PC-9 (cell line): ENCODE results near the gene KCNN3. TPM values are rescaled to one million over a fixed set of nuclear protein-coding genes. Genes with fewer than 3 reads are reported as not detected.

Experiments
- BruUV-seq: library from RNA; stranded (reverse); fragments of 400-500 nt; replicated peaks from 2 replicates; lab custom pipeline; 2021; lab: Mats Ljungman, UMichigan
- CTCF ChIA-PET: fragments of 300-600 bp; sonication (Branson Sonifier 250); formaldehyde crosslinking; loops from one replicate; lab custom pipeline; 2022; ENCODE audit warnings: antibody characterized with exemption; lab: Charles Lee
- POLR2A ChIA-PET: fragments of 300-600 bp; sonication (Branson Sonifier 250); formaldehyde crosslinking; loops from one replicate; lab custom pipeline; 2022; ENCODE audit warnings: antibody characterized with exemption; ENCODE audit not compliant: unreplicated experiment; lab: Charles Lee
- DNase-seq, 2 experiments: peaks; one replicate each; pipeline versions ENCODE4 v3.0.0 to v3.0.0-alpha.2; 2015 to 2022; ENCODE audit warnings: mixed read lengths in 1 of 2
- H2AFZ ChIP-seq: fragments of 200-600 bp; sonication (generic); 2 replicates; pipeline ENCODE4 v1.8.1; 2017; ENCODE audit warnings: antibody characterized with exemption
- H3F3A ChIP-seq: fragments of 200-600 bp; sonication (generic); 2 replicates; pipeline ENCODE4 v1.8.1; 2017; ENCODE audit warnings: antibody characterized with exemption, mild to moderate bottlenecking, low read depth; ENCODE audit not compliant: insufficient read depth
- H3K27ac ChIP-seq: fragments of 200-600 bp; sonication (generic); 2 replicates; pipeline ENCODE4 v1.6.1; 2016; ENCODE audit warnings: mixed run types
- H3K27me3 ChIP-seq: fragments of 200-600 bp; sonication (generic); 2 replicates; pipeline ENCODE4 v1.6.1; 2016; ENCODE audit warnings: low read depth, mixed run types; ENCODE audit not compliant: insufficient read depth
- H3K36me3 ChIP-seq: fragments of 200-600 bp; sonication (generic); 2 replicates; pipeline ENCODE4 v1.6.1; 2016; ENCODE audit warnings: low read depth, mixed run types
- H3K4me1 ChIP-seq: fragments of 200-600 bp; sonication (generic); replicated peaks from 2 replicates; pipeline ENCODE4 v1.6.1; 2016; ENCODE audit warnings: mixed run types; ENCODE audit not compliant: insufficient read depth
- H3K4me2 ChIP-seq: fragments of 200-600 bp; sonication (generic); 2 replicates; pipeline ENCODE4 v1.6.1; 2017; ENCODE audit warnings: mixed run types
- H3K4me3 ChIP-seq: fragments of 200-600 bp; sonication (generic); 2 replicates; pipeline ENCODE4 v1.6.1; 2016; ENCODE audit warnings: mixed run types
- H3K79me2 ChIP-seq: fragments of 200-600 bp; sonication (generic); 2 replicates; pipeline ENCODE4 v1.6.1; 2017; ENCODE audit warnings: low read depth, mixed run types
- H3K9me2 ChIP-seq: fragments of 200-600 bp; sonication (generic); 2 replicates; pipeline ENCODE4 v1.8.1; 2017; ENCODE audit warnings: mild to moderate bottlenecking; ENCODE audit not compliant: insufficient read depth
- H3K9me3 ChIP-seq: fragments of 200-600 bp; sonication (generic); 2 replicates; pipeline ENCODE4 v1.8.1; 2016; ENCODE audit warnings: low read depth; ENCODE audit not compliant: insufficient read depth
- H4K20me1 ChIP-seq: fragments of 200-600 bp; sonication (generic); 2 replicates; pipeline ENCODE4 v1.8.1; 2017; ENCODE audit not compliant: insufficient read depth
- EZH2 ChIP-seq: fragments of 200-600 bp; sonication (generic); IDR thresholded peaks from 2 replicates; pipeline ENCODE4 v1.8.0; 2017; ENCODE audit warnings: antibody characterized with exemption, low read depth
- intact Hi-C: fragments of 100-400 bp; cut with micrococcal nuclease; formaldehyde crosslinking; loops from one replicate; pipeline ENCODE4 v1.10.0; 2022; ENCODE audit not compliant: unreplicated experiment
- total RNA-seq: library from RNA; stranded (reverse); gene quantifications from 2 replicates; pipeline ENCODE4 v1.2.3, GENCODE V29; 2021
- TF ChIP-seq, protein P1 (sequence below): fragments of 200-600 bp; sonication (generic); conservative IDR thresholded peaks from 2 replicates; pipeline ENCODE4 v1.6.1; 2017; ENCODE audit warnings: mixed run types, antibody characterized with exemption, mild to moderate bottlenecking, moderate library complexity

Gene KCNN3
- total RNA-seq, 1 experiment from 2014 or later, result 1.1 TPM

DNA sequence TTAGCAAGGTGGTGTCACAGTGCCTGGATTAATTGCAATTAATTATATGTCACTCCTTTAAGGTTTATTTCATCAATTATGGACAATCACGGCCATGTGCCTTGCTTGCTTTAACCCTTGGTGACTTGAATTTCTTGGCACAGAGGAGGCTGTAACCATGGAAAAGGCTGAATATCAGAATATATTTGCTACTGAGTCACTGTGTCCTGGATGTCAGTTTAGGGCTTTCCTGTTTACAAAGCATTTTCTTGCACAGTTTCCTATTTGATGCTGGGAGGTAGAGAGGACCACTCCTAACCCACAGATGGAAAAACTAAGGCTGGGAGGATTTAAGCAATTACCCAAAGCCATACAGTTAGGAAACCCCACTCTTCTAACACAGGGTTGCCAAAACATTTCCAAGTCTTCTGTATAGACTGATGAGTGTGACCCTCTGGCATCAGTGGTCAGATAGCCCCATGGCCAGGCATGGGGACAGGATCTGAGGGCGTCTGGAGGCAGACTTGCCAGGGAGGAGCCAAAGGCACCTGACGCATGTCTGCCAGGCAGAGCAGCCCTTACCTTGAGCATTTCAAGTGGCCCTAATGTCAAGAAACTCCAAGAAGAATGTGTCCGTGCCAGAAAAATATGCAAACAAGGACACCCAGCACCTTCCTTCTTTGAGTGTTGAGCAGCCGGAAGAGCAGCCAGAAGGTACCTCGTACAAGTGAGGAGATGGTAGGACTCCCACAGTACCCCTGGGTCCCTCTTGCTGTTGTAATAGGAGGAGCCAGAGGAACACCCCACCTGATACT lies 34.4 kb downstream of the KCNN3 start:
- TF ChIP-seq, protein P1, sequence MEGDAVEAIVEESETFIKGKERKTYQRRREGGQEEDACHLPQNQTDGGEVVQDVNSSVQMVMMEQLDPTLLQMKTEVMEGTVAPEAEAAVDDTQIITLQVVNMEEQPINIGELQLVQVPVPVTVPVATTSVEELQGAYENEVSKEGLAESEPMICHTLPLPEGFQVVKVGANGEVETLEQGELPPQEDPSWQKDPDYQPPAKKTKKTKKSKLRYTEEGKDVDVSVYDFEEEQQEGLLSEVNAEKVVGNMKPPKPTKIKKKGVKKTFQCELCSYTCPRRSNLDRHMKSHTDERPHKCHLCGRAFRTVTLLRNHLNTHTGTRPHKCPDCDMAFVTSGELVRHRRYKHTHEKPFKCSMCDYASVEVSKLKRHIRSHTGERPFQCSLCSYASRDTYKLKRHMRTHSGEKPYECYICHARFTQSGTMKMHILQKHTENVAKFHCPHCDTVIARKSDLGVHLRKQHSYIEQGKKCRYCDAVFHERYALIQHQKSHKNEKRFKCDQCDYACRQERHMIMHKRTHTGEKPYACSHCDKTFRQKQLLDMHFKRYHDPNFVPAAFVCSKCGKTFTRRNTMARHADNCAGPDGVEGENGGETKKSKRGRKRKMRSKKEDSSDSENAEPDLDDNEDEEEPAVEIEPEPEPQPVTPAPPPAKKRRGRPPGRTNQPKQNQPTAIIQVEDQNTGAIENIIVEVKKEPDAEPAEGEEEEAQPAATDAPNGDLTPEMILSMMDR, result no peak
- no peak for TF ChIP-seq EZH2
- H3F3A ChIP-seq, result no peaks in the 10 kb centered on the region
- no peaks in the 10 kb centered on the region for H3K79me2 ChIP-seq
- ChIA-PET CTCF (no interaction called here), POLR2A (no interaction called here)
- H3K4me2 ChIP-seq, result no peak overlapping the region
- no peaks in the 10 kb centered on the region for H3K4me1 ChIP-seq
- H3K27me3 ChIP-seq, result peaks cover 91% of the 10 kb centered on the region
- no peak for DNase-seq
- no peak overlapping the region for H3K27ac ChIP-seq
- intact Hi-C loops, result no loop called here
- H3K36me3 ChIP-seq, result no peaks in the 10 kb centered on the region
- BruUV-seq, result no TSS peak
- no peak overlapping the region for H2AFZ ChIP-seq
- no peaks in the 10 kb centered on the region for H3K9me3 ChIP-seq
- no peaks in the 10 kb centered on the region for H4K20me1 ChIP-seq
- no peak overlapping the region for H3K4me3 ChIP-seq
- H3K9me2 ChIP-seq, result no peaks in the 10 kb centered on the region

DNA sequence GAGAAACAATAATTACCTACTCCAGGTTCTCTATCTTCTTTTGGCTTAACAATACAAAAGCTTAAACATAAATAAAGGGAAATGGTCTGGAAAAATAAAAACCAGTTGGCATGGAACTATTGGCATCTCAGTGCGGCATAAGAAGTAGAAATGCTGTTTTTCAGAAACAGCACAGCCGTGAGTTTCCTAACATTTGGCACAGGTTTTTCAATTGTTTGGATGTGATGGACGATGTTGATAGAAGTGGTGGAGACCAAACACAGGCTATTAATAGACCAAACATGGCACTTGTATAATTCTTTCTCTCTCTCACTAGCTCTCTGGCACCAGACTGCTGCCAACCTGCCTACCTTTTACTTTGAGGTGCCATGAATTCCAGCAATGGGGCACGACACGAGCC lies 36.2 kb downstream of the KCNN3 start:
- DNase-seq, result no peak
- H3K36me3 ChIP-seq, result no peaks in the 10 kb centered on the region
- H3K4me2 ChIP-seq, result no peak overlapping the region
- no peak for TF ChIP-seq EZH2
- TF ChIP-seq, protein P1, result no peak
- H3K27me3 ChIP-seq, result peaks cover 100% of the 10 kb centered on the region
- no peaks in the 10 kb centered on the region for H3K4me1 ChIP-seq
- POLR2A ChIA-PET, result no interaction called here
- H3K27ac ChIP-seq, result no peak overlapping the region
- no peak overlapping the region for H3K4me3 ChIP-seq
- no TSS peak for BruUV-seq
- H3K79me2 ChIP-seq, result no peaks in the 10 kb centered on the region
- H2AFZ ChIP-seq, result no peak overlapping the region
- CTCF ChIA-PET, result no interaction called here
- H3K9me2 ChIP-seq, result no peaks in the 10 kb centered on the region
- no peaks in the 10 kb centered on the region for H3K9me3 ChIP-seq
- H4K20me1 ChIP-seq, result no peaks in the 10 kb centered on the region
- intact Hi-C loops, result no loop called here
- H3F3A ChIP-seq, result no peaks in the 10 kb centered on the region

DNA sequence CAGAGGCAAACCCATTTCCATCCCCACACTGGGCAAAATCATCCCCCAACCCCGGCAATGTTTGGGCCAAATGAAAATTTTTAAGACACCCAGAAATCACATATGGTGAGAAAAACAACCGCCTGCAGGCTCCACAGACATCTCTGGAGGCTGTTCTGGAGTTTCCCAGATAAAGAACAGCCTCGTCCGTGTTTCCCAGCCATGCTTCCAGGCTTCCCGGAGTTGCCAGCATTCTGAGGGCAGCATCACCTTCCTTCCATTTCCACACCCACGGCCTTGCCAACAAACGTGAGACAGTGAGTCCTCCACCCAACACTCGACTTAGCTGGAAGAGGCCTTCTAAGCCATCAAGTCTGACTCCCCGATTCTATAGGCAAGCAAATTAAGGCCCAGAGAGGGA lies 36.9 kb downstream of the KCNN3 start:
- CTCF ChIA-PET, result no interaction called here
- POLR2A ChIA-PET, result no interaction called here
- Histone ChIP-seq H4K20me1 (no peaks in the 10 kb centered on the region), H3K4me1 (no peaks in the 10 kb centered on the region), H3F3A (no peaks in the 10 kb centered on the region), H3K36me3 (no peaks in the 10 kb centered on the region), H3K27ac (no peak overlapping the region), H2AFZ (no peak overlapping the region), H3K4me2 (no peak overlapping the region), H3K9me3 (no peaks in the 10 kb centered on the region), H3K9me2 (no peaks in the 10 kb centered on the region), H3K4me3 (no peak overlapping the region), H3K79me2 (no peaks in the 10 kb centered on the region), H3K27me3 (peaks cover 100% of the 10 kb centered on the region)
- no TSS peak for BruUV-seq
- intact Hi-C loops, result no loop called here
- no peak for DNase-seq
- TF ChIP-seq EZH2, result no peak
- TF ChIP-seq, protein P1, result no peak
